Stimulated activated CD4-positive, alpha-beta T cell treated with anti-CD3 and anti-CD28 coated beads, Interleukin-15, amount 100 ng/mL, for 1 hour (primary cell): ENCODE measurements around the gene PKM.
A peak's percentile ranks its signal among the peaks of the same experiment; 100 is the strongest.

ENCODE experiments used
- DNase-seq, 2 donors: peaks; one replicate each; pipeline ENCODE4 v3.0.0-alpha.2; 2020; ENCODE audit warnings: low read depth in 1 of 2, low spot score in 1 of 2

The PKM gene

GRCh38 chr15:72202302-72202701 lies 28.7 kb downstream of the PKM start:
- DNase-seq: no peak

DNA sequence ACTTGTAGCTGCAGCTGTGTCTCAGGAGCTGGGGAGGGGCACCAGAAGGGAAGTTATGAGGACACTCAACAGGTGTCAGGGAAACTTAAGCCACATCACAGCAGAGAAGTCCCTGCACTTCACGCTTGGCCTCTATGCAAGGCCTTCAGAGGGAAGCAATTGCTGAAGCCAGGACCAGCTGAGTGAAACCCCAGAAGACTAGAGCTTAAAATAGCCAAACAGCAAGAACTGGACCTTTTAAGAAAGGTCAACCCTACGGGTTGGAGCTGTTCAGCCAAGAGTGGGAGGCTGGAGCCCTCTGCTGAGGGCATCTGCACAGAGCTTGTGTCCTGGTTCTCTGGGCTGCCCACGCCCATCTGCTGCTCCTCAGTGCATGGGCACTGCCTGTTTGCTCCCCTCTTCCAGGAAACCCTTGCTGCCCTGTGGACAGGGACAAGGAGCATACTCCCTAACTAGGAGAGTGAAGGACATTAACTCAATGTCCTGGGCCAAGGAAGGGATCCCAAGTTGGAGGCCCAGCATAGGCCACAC lies 29.5 kb downstream of the PKM start:
- DNase-seq: no peak

DNA sequence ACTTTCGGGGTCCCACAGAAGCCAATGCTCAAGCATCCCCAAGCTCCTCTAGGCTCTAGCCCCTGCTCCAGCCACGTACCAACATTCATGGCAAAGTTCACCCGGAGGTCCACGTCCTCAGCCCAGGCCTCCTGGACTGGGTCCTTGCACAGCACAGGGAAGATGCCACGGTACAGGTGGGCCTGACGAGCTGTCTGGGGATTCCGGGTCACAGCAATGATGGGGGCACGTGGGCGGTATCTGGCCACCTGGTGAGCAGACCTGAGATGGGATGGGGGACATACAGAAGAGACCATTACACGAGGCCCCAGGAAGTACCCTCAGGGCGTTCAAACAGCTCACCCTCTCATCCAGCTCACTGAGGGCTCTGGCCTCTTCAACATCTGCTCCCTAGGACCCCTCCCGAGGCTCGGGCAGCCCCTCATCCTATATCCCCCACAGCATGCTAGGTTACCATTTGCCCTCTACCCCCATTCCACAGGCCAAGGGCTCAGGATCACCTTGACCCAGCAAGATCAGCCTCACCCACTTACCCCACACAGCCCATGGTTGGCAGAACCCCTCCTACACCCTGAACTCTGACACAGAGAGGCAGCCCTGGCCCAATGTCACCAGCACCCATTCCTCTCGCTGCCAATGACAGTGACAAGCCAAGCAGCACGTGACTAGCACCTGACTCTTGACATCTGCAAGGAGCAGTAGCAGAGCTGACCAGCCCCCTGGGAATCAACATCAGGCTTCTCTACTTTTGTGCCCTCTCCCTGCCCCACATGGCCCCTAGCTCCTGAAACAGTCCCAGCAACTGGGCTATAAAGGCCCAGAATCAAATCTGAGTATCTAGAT lies 30.4 kb downstream of the PKM start:
- DNase-seq: no peak

- peak; percentile 50 to 62 for DNase-seq
These were observed 31.2 kb downstream of the PKM start for GRCh38 chr15:72199721-72200212.

DNA sequence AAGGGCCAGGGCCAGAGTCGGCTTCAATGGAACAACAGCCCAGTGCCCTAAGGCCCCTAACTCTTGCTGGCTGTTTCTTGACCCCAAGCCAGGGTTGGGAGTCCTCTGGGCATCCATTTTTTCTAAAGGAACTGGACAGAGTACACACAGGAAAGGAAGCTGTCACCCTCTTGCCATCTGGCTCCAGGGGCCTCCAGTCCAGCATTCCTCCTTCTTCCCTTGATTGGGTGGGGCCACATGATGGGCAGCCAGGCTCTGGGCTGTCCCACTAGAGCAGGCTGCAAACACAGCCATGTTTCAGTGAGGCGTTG lies 31.8 kb downstream of the PKM start:
- no peak for DNase-seq

GRCh38 chr15:72198356-72199204 lies 32.4 kb downstream of the PKM start:
- DNase-seq: no peak

DNA sequence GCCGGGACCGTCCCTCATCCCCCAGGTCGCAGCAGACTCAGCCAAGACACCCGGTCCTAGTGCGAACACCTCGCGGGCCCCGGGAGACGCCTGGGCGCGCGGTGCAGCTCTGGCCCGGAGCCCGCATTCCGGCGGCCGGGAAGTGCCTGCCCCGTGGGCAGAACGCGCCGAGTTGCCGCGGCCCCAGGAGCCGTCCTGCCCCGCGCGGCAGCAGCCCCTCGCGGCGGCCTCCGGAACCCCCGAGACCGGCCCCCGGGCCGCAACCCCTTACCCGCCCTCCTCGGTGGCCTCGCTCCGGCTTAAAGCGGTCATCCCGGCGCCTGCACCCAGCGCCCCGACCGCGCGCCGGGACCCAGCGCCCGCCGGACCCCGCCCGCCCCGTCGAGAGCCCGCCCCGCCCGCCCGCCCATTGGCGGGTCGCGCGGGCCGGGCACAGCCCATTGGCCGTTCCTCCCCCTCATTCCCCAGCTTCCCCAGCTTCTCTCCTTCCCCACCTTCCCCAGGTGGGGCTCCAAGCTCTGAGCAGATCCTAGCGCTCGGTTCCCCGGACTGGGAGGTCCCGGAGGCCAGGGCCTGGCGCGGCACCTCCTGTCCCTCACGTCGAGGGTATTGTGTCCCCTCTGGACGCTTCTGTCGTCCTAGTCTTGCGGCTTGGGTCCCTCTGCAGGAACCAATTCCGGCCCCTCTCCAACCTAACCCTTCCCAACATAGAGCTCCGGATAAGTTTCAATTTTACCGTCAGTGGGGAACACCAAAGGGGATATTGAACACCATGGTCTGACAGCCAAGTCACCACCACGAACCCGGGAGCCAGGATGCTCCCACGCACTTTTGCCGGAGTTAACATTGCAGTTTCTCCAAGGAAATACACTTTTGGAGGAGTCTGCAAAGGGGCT lies 33.3 kb downstream of the PKM start, which contains the start of gene GRAMD2A:
Gene GRAMD2A (minus strand): TSS at position 328 of the 896 bp plus-strand sequence.
- no peak for DNase-seq

DNA sequence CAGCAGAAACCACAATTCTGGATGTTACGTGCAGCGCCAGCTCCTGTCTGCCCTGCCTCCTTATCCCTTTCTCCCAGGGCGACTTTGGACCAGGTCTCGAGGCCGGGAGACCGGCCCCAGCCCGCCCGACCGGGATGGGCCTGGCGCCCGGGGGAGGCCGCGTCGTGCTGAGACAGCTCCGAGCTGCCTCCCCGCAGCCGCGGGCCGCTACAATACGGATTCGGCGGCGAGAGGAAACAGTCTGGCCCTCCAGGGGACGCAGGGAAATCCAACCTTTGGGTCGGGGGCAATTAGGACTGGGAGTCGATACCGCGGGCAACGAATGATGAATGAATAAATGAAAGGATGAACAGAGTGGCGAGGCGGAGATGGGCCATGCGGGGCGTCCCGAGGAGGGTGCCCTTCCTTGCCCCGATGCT lies 33.9 kb downstream of the PKM start:
- DNase-seq: no peak

DNA sequence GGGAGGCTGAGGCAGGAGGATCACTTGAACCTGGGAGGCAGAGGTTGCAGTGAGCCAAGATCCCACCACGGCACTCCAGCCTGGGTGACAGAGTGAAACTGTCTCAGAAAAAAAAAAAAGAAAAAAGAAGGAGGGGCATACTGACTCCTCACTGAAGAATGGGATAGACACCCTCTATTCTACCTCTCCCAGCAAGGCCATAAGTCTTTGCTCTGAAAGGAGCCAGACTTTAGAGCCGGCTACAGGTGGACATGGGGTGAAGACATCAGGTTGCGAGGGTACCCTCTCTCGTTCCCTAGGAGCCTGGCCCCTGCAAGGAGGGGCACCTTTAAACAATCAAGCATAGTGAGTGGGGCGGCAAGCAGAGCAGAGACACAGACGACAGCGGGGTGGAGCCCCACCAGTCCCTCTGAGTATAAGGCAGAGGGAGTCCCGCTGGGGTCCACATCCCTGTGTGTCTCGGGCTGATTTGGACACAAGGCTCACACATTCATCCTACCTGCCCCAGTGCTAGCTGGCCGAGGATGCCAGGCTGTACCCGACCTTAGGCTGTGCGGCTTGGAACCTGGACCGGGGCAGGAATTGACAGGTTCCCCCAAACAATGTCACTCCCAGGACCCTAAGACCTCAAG lies 34.5 kb downstream of the PKM start:
- DNase-seq: no peak

- no peak for DNase-seq
These were observed 35.9 kb downstream of the PKM start for GRCh38 chr15:72195101-72195511.

DNA sequence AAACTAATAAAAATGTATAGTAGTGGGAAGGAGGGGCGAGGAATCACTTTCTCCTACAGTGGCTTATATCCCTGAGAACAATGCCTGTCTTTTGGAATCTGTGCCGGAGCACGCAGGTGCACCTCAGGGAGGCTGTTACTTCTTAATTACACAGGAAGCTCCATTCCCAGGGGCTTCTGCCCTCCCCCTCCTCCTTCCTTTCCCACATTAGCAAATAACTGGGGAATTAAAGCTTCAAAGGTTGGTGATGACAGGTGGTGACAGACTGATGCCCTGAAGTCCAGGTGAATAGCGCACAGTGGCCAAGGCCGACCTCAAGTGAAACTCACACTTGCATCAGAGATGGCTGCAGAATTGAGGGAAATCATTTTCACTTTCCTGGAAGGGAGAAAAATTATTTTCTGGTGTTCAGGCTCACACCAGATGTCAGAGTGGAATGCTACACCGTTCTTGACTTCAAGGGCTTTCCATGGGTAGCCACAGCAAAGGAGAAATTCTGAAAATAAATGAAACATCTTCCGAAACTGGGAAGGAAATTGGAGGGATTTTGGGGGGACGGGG lies 37.1 kb downstream of the PKM start:
- no peak for DNase-seq

- DNase-seq: no peak
These were observed 38.6 kb downstream of the PKM start for GRCh38 chr15:72192416-72192815.

GRCh38 chr15:72189250-72189902 lies 41.6 kb downstream of the PKM start:
- no peak for DNase-seq

DNA sequence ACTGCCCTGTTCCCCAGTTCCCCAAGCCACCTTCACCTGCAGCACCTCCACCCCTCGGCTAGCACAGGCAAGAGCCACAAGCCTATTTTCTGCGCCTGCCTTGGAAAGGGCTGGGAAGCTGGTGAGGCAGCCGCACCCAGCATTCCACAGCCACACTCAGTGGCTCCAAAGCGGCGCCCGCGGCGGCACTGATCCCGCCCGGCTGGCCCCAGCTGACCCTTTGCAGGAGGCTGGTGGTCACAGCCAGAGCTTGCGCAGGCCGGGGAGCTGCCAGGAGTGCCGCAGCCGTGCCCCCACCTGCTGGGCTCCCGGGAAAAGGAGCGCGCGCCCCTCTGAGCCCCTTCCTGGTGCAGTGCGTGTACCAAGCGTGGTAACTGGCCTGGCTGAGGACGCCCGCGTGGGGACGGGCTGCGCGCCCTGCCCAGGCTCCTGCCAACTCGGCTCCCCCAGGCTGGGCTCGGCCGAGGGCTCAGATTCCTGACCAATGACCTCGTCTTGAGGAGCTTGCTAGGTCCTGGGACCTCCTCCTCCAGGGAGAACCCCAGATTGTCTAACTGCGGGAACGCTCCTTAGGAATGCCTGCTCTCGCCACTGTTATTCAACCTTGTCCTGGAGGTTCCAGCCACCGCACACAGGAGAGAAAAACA lies 46.7 kb downstream of the PKM start:
- DNase-seq: no peak

DNA sequence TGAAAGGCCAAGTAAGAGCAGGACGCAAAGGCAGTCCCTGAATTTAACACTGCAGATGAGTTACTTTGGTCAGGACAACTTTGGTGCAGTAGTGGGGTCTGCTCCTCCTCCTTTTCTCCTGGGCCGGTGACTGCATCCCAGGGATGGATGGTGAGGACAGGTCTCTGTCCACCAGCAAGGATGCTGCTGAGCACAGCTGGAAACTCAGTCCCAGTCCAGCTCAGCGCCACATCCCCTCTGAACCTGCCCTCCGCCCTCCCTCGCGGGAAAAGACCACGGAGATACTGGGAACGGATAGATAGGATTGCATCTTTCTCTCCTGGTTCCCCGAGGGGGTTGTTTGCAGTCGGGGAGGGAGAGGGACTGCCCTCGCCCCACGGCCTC lies 47.2 kb downstream of the PKM start:
- DNase-seq: no peak

DNA sequence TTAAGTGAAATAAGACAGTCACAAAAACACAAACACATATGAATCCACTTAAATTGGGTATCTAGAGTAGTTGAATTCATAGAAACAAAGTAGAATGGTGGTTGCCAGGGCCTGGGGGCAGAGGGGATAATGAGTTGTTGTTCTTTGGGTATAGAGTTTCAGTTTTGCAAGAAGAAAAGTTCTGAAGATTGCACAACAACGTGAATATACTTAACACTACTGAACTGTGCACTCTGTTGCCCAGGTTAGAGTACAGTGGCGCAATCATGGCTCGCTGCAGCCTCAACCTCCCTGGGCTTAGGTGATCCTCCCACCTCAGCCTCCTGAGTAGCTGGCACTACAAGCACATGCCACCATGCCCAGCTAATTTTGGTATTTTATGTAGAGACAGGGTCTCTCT lies 48.3 kb downstream of the PKM start:
- no peak for DNase-seq

- no peak for DNase-seq
These were observed 48.7 kb downstream of the PKM start for GRCh38 chr15:72182244-72182643.

- DNase-seq: no peak
These were observed 50.1 kb downstream of the PKM start for GRCh38 chr15:72180761-72181324.
